GM12878 (cell line): ENCODE results near the gene SLC49A4. TPM values are rescaled to one million over a fixed set of nuclear protein-coding genes. Genes with fewer than 3 reads are reported as not detected.

Source experiments
- ATAC-seq: fragments of 200-7000 bp; cut with Tn5 transposase; 3 replicates; pipeline ENCODE4 v1.9.1; 2020; ENCODE audit warnings: mild to moderate bottlenecking, moderate library complexity
- BruUV-seq: library from RNA; stranded (reverse); fragments of 400-500 nt; replicated peaks from 2 replicates; lab custom pipeline; 2021; lab: Mats Ljungman, UMichigan
- CTCF ChIA-PET: fragments of 300-600 bp; sonication (Branson Sonifier 250); formaldehyde crosslinking; extraction: SDS; loops from one replicate; lab custom pipeline; 2021; ENCODE audit warnings: inconsistent platforms; lab: Yijun Ruan, JAX
- POLR2A ChIA-PET: fragments of 350-600 bp; formaldehyde crosslinking; extraction: SDS; loops from one replicate; lab custom pipeline; 2021; ENCODE audit warnings: inconsistent platforms; lab: Charles Lee
- RAD21 ChIA-PET: fragments of 300-600 bp; sonication (Branson Sonifier 250); formaldehyde crosslinking; loops from one replicate; lab custom pipeline; 2023; ENCODE audit warnings: antibody characterized with exemption; ENCODE audit not compliant: unreplicated experiment; lab: Charles Lee
- SMC1A ChIA-PET: fragments of 300-600 bp; sonication (Branson Sonifier 250); formaldehyde crosslinking; loops from one replicate; lab custom pipeline; 2023; ENCODE audit not compliant: unreplicated experiment, uncharacterized antibody; lab: Charles Lee
- DNase-seq: peaks from one replicate; pipeline ENCODE4 v3.0.0-alpha.2; 2011; ENCODE audit warnings: low read depth, low spot score
- FAIRE-seq: peaks from 3 replicates; lab custom pipeline; 2011; peaks lifted over from hg19 to GRCh38; lab: Jason Lieb, UNC
- H2AFZ ChIP-seq: 2 replicates; pipeline ENCODE4 v1.6.0; 2011; ENCODE audit warnings: low read depth, low read length, control low read depth; ENCODE audit not compliant: control insufficient read depth
- H3K27ac ChIP-seq: 2 replicates; pipeline ENCODE4 v1.5.1; 2011; ENCODE audit warnings: control low read depth; ENCODE audit not compliant: control insufficient read depth, insufficient read depth
- H3K27me3 ChIP-seq, 2 experiments: replicated peaks in 1 of 2; 2 replicates each; pipeline versions ENCODE4 v1.6.0 to v1.6.1; 2011; ENCODE audit warnings: low read length in 1 of 2; ENCODE audit not compliant: control insufficient read depth in 2 of 2, insufficient read depth in 2 of 2
- H3K36me3 ChIP-seq, 2 experiments: 2 replicates each; pipeline ENCODE4 v1.5.1; 2011; ENCODE audit warnings: low read length in 1 of 2; ENCODE audit not compliant: control insufficient read depth in 2 of 2, insufficient read depth in 2 of 2
- H3K4me1 ChIP-seq: 2 replicates; pipeline ENCODE4 v1.6.1; 2011; ENCODE audit warnings: mild to moderate bottlenecking, low read length, moderate library complexity, mixed read lengths; ENCODE audit not compliant: control insufficient read depth, insufficient read depth
- H3K4me2 ChIP-seq: 2 replicates; pipeline ENCODE4 v1.6.0; 2011; ENCODE audit warnings: control low read depth; ENCODE audit not compliant: control insufficient read depth, insufficient read depth
- H3K4me3 ChIP-seq: fragments of 200-600 bp; sonication (generic); 2 replicates; pipeline ENCODE4 v1.5.1; 2016
- H3K79me2 ChIP-seq: 2 replicates; pipeline ENCODE4 v1.6.0; 2011; ENCODE audit warnings: low read length; ENCODE audit not compliant: control insufficient read depth, insufficient read depth
- H3K9ac ChIP-seq: 2 replicates; pipeline ENCODE4 v1.8.0; 2011; ENCODE audit warnings: low read length, control low read depth, mixed read lengths; ENCODE audit not compliant: control insufficient read depth, insufficient read depth
- H3K9me3 ChIP-seq: replicated peaks from 3 replicates; pipeline ENCODE4 v1.5.1; 2011; ENCODE audit warnings: mild to moderate bottlenecking, low read length; ENCODE audit not compliant: control insufficient read depth, insufficient read depth
- H4K20me1 ChIP-seq: 2 replicates; pipeline ENCODE4 v1.6.0; 2011; ENCODE audit not compliant: control insufficient read depth, insufficient read depth
- BHLHE40 ChIP-seq, 2 experiments: fragments of 450-650 bp in 1 of 2; IDR thresholded peaks; 2 replicates each; pipeline ENCODE4 v1.6.1; 2011 to 2017; ENCODE audit warnings: low read depth in 2 of 2, borderline replicate concordance in 1 of 2, improper control_type of control experiment in 1 of 2, low read length in 1 of 2, mild to moderate bottlenecking in 1 of 2
- BRCA1 ChIP-seq: IDR thresholded peaks from 2 replicates; pipeline ENCODE4 v1.6.1; 2011; ENCODE audit warnings: low read depth, low read length, improper control_type of control experiment
- CHD1 ChIP-seq: IDR thresholded peaks from 2 replicates; pipeline ENCODE4 v1.6.1; 2012; ENCODE audit warnings: low read depth, low read length, improper control_type of control experiment
- CTCF ChIP-seq, 3 experiments: IDR thresholded peaks in 2 of 3; conservative IDR thresholded peaks in 1 of 3; 2 replicates each; pipeline ENCODE4 v1.5.1; 2011; ENCODE audit warnings: low read depth in 3 of 3, low read length in 3 of 3, mild to moderate bottlenecking in 3 of 3, control low read depth in 2 of 3, moderate library complexity in 2 of 3, inconsistent platforms in 1 of 3, mixed read lengths in 1 of 3; ENCODE audit not compliant: control insufficient read depth in 2 of 3, insufficient read depth in 1 of 3; ENCODE audit errors: extremely low read depth in 1 of 3
- DPF2 ChIP-seq: fragments of 450-650 bp; IDR thresholded peaks from 2 replicates; pipeline ENCODE4 v1.6.1; 2017; ENCODE audit warnings: mild to moderate bottlenecking
- HCFC1 ChIP-seq: fragments of 150-350 bp; IDR thresholded peaks from 2 replicates; pipeline ENCODE4 v1.6.1; 2014; ENCODE audit warnings: low read length
- IKZF2 ChIP-seq, 2 experiments: fragments of 450-650 bp; IDR thresholded peaks; 2 replicates each; pipeline ENCODE4 v1.6.1; 2017; ENCODE audit warnings: mild to moderate bottlenecking in 2 of 2, moderate library complexity in 2 of 2
- KDM1A ChIP-seq: fragments of 200-600 bp; sonication (generic); IDR thresholded peaks from 2 replicates; pipeline ENCODE4 v1.6.1; 2016; ENCODE audit warnings: borderline replicate concordance
- MTA2 ChIP-seq: fragments of 450-650 bp; IDR thresholded peaks from 2 replicates; pipeline ENCODE4 v1.6.1; 2016; ENCODE audit warnings: low read depth, mild to moderate bottlenecking, moderate library complexity
- NBN ChIP-seq: fragments of 450-650 bp; IDR thresholded peaks from 2 replicates; pipeline ENCODE4 v1.6.1; 2016
- NR2C1 ChIP-seq: fragments of 450-650 bp; IDR thresholded peaks from 2 replicates; pipeline ENCODE4 v1.6.1; 2017; ENCODE audit warnings: antibody characterized with exemption, mild to moderate bottlenecking, moderate library complexity
- NR2F1 ChIP-seq: fragments of 450-650 bp; conservative IDR thresholded peaks from 2 replicates; pipeline ENCODE4 v1.6.1; 2017; ENCODE audit warnings: mild to moderate bottlenecking
- PAX5 ChIP-seq: IDR thresholded peaks from 2 replicates; pipeline ENCODE4 v1.6.1; 2011; ENCODE audit warnings: low read depth, low read length, borderline replicate concordance
- SIX5 ChIP-seq: IDR thresholded peaks from 2 replicates; pipeline ENCODE4 v1.6.1; 2011; ENCODE audit warnings: mild to moderate bottlenecking, low read depth, low read length, moderate library complexity; ENCODE audit not compliant: severe bottlenecking
- SMARCA5 ChIP-seq: fragments of 450-650 bp; IDR thresholded peaks from 2 replicates; pipeline ENCODE4 v1.6.1; 2017; ENCODE audit warnings: mild to moderate bottlenecking
- STAT3 ChIP-seq: IDR thresholded peaks from 2 replicates; pipeline ENCODE4 v1.6.1; 2011; ENCODE audit warnings: low read depth, low read length, improper control_type of control experiment
- SUZ12 ChIP-seq: fragments of 200-600 bp; sonication (generic); IDR thresholded peaks from one replicate; pipeline ENCODE4 v1.6.1; 2018; ENCODE audit warnings: antibody characterized with exemption, mild to moderate bottlenecking; ENCODE audit not compliant: unreplicated experiment
- USF2 ChIP-seq: IDR thresholded peaks from 2 replicates; pipeline ENCODE4 v1.6.1; 2011; ENCODE audit warnings: low read depth, low read length, improper control_type of control experiment, borderline replicate concordance
- WGBS: methylation state at CpG from one replicate; pipeline ENCODE4 v1.1.6; 2016; ENCODE audit warnings: low lambda C conversion rate; ENCODE audit not compliant: insufficient replicate concordance, insufficient coverage; ENCODE audit errors: missing lambda C conversion rate; 5-methylcytosine and 5-hydroxymethylcytosine counted together
- in situ Hi-C: fragments of 300-500 bp; cut with MboI; formaldehyde crosslinking; loops from 9 replicates; pipeline ENCODE4 v1.14.3; 2018; ENCODE audit warnings: mixed read lengths
- intact Hi-C: fragments of 100-400 bp; cut with micrococcal nuclease; formaldehyde crosslinking; loops from one replicate; pipeline ENCODE4 v1.14.2; 2022; ENCODE audit not compliant: unreplicated experiment
- polyA plus RNA-seq, 11 experiments: library from polyadenylated mRNA; depleted of rRNA in 4 of 11; unstranded in 6 of 11; stranded (reverse) in 5 of 11; fragments of >200 nt; fragmentation: Nextera tagmentation in 4 of 11; fragmentation: Illumina TruSeq in 1 of 11; extraction: Ambion mirVana in 4 of 11; extraction: Trizol in 1 of 11; gene quantifications; 1 replicate in 1 of 11; 2 replicates in 10 of 11; pipeline versions ENCODE4 v1.2.1 to v1.2.3, GENCODE V29; 2011 to 2016; ENCODE audit warnings: inconsistent platforms in 2 of 11, missing spikeins in 2 of 11, low read depth in 1 of 11
- total RNA-seq, 4 experiments: library from RNA; depleted of rRNA in 3 of 4; stranded (reverse); fragments of >200 nt in 3 of 4; fragmentation: Illumina TruSeq in 1 of 4; extraction: Trizol in 1 of 4; gene quantifications; 2 replicates each; pipeline versions ENCODE4 v1.2.1 to v1.2.3, GENCODE V29; 2013 to 2021
- TF ChIP-seq, protein P1 (sequence below): fragments of 450-650 bp; IDR thresholded peaks from 2 replicates; pipeline ENCODE4 v1.6.1; 2017; ENCODE audit warnings: mild to moderate bottlenecking, moderate library complexity
- TF ChIP-seq, protein P2 (sequence below): IDR thresholded peaks from 2 replicates; pipeline ENCODE4 v1.6.1; 2012; ENCODE audit warnings: low read depth, low read length, improper control_type of control experiment

Gene SLC49A4
- total and polyA plus RNA-seq, 10 of the 15 experiments (the other 5 are each of a cell fraction or from before 2014, with no cell fraction given), result 0.48 to 2.2 (median 1.4) TPM

GRCh38 chr3:122919291-122919610, 124.4 kb downstream of the SLC49A4 start:
- ChIA-PET POLR2A (no interaction called here), CTCF (no interaction called here), SMC1A (no interaction called here), RAD21 (interaction anchor here (0.7 kb wide), 1 partner anchor 773 kb away, joined by 3 read pairs; no protein-coding TSS in a partner anchor)
- no peak overlapping the region for H3K9ac ChIP-seq
- no peak overlapping the region for H3K4me3 ChIP-seq
- ATAC-seq (no peak), DNase-seq (no peak), FAIRE-seq (no peak)
- H3K9me3 ChIP-seq, result no peaks in the 10 kb centered on the region
- H2AFZ ChIP-seq, result no peak overlapping the region
- H3K79me2 ChIP-seq, result no peaks in the 10 kb centered on the region
- no peaks in the 10 kb centered on the region for H4K20me1 ChIP-seq
- WGBS, result 10% methylated on average over 3 of the region's 3 CpGs
- H3K36me3 ChIP-seq, result no peaks in the 10 kb centered on the region
- no TSS peak for BruUV-seq
- TF ChIP-seq, protein P1, sequence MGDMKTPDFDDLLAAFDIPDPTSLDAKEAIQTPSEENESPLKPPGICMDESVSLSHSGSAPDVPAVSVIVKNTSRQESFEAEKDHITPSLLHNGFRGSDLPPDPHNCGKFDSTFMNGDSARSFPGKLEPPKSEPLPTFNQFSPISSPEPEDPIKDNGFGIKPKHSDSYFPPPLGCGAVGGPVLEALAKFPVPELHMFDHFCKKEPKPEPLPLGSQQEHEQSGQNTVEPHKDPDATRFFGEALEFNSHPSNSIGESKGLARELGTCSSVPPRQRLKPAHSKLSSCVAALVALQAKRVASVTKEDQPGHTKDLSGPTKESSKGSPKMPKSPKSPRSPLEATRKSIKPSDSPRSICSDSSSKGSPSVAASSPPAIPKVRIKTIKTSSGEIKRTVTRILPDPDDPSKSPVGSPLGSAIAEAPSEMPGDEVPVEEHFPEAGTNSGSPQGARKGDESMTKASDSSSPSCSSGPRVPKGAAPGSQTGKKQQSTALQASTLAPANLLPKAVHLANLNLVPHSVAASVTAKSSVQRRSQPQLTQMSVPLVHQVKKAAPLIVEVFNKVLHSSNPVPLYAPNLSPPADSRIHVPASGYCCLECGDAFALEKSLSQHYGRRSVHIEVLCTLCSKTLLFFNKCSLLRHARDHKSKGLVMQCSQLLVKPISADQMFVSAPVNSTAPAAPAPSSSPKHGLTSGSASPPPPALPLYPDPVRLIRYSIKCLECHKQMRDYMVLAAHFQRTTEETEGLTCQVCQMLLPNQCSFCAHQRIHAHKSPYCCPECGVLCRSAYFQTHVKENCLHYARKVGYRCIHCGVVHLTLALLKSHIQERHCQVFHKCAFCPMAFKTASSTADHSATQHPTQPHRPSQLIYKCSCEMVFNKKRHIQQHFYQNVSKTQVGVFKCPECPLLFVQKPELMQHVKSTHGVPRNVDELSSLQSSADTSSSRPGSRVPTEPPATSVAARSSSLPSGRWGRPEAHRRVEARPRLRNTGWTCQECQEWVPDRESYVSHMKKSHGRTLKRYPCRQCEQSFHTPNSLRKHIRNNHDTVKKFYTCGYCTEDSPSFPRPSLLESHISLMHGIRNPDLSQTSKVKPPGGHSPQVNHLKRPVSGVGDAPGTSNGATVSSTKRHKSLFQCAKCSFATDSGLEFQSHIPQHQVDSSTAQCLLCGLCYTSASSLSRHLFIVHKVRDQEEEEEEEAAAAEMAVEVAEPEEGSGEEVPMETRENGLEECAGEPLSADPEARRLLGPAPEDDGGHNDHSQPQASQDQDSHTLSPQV, result no peak
- TF ChIP-seq KDM1A, result no peak
- TF ChIP-seq STAT3, result no peak
- TF ChIP-seq NR2F1, result no peak
- no peak for TF ChIP-seq CHD1
- no peak for TF ChIP-seq CTCF (IDR thresholded peaks at IDR 0.05 in 2 of 3, conservative IDR thresholded peaks at IDR 0.05 in 1 of 3; ENCODE audit: control insufficient read depth in 2 of 3, extremely low read depth in 1 of 3, insufficient read depth in 1 of 3, low read depth in 3 of 3, low read length in 3 of 3)
- TF ChIP-seq, protein P2, sequence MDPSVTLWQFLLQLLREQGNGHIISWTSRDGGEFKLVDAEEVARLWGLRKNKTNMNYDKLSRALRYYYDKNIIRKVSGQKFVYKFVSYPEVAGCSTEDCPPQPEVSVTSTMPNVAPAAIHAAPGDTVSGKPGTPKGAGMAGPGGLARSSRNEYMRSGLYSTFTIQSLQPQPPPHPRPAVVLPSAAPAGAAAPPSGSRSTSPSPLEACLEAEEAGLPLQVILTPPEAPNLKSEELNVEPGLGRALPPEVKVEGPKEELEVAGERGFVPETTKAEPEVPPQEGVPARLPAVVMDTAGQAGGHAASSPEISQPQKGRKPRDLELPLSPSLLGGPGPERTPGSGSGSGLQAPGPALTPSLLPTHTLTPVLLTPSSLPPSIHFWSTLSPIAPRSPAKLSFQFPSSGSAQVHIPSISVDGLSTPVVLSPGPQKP, result no peak
- TF ChIP-seq USF2, result no peak
- no peak for TF ChIP-seq PAX5
- TF ChIP-seq BHLHE40 (IDR thresholded peaks at IDR 0.05; ENCODE audit: borderline replicate concordance in 1 of 2, low read depth in 2 of 2, low read length in 1 of 2), result no peak
- TF ChIP-seq SIX5, result no peak
- no peak for TF ChIP-seq HCFC1
- TF ChIP-seq NBN, result no peak
- no peak for TF ChIP-seq SUZ12
- no peak for TF ChIP-seq SMARCA5
- no peak for TF ChIP-seq MTA2
- no peak for TF ChIP-seq DPF2
- TF ChIP-seq NR2C1, result no peak
- TF ChIP-seq IKZF2 (IDR thresholded peaks at IDR 0.05), result no peak
- TF ChIP-seq BRCA1, result no peak
- no peak overlapping the region for H3K4me2 ChIP-seq
- no peak overlapping the region for H3K27ac ChIP-seq
- H3K4me1 ChIP-seq, result peaks cover 2% of the 10 kb centered on the region; the same call in 1 of the 2 replicates
- peaks cover 5 to 6% of the 10 kb centered on the region in 2 experiments; a peak in 3 of 4 replicates for H3K27me3 ChIP-seq
- intact Hi-C loops, result no loop called here
- in situ Hi-C loops, result no loop called here
